HuH-7 (cell line): ENCODE results near the gene HOXA7.
A peak's percentile ranks its signal among the peaks of the same experiment; 100 is the strongest.

Source experiments
- DNase-seq: peaks from one replicate; pipeline ENCODE4 v3.0.0; 2011; ENCODE audit warnings: low spot score

The HOXA7 gene

GRCh38 chr7:27147199-27148030 lies 9.1 kb downstream of the HOXA7 start, which contains the start of gene HOXA6:
HOXA6 (minus strand) TSS chr7:27147774; CDS start chr7:27147749, 25 bp downstream.
- DNase-seq = no peak

DNA sequence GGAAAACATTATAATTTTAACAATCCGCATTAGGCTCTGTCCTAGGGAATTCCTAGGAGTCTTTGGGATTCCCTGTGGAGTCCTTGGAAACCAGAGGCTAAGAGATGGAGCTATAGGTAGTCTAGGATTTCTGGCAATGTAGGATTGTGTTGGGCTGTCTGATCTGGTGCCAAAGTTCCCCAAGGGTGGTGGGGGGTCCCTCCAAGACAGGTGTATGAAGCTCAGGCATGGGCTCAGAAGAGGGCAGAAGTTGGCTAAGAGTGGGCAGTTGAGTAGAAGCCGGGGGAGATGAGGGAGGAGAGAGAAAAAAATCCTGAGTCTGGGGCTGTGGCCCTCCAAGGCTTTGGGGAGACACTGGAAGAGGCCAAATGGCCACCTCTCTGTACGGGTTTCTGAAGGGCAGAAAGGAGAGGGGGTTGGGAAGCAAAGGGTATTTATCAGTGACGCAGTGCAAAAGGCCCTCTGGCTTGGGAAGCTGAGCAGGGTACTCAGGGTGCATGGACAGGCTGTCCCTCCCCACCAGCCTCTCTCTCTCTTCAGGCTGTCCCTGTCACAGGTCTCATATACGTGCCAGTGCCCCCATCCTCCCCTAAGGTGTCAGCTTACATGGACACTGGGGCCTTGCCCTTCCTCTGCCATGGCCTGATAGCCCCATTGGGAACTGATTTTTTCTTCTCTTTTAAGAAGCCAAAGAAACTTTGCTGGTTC lies 9.8 kb downstream of the HOXA7 start:
- DNase-seq = no peak

DNA sequence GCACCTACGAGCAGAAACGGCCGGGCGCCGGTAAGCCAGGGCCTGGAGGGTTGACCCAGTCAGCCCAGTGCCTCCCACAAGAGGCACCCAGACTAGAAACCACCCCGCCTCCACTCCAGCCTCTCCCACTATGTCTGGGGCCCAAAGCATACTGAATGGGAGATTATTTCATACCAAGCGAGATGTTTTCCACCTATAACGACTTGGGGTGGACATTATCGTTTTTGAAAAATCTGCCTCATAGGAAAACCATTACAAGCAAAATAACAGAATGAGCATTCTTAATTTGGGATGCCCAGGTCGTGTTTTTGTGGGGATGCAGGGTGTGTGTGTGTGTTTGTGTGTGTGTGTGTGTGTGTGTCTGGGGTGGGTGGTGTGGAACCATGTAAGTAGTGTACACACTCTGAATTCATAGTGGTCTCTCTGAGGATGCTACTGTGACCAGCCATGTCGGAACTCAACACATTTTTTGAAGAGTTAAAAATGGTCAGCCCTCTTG lies 10.5 kb downstream of the HOXA7 start:
- DNase-seq = no peak

GRCh38 chr7:27145165-27145913 lies 11.1 kb downstream of the HOXA7 start:
- DNase-seq = no peak

GRCh38 chr7:27144781-27145164 lies 11.7 kb downstream of the HOXA7 start:
- no peak for DNase-seq

- no peak for DNase-seq
Measured at GRCh38 chr7:27143950-27144780, 12.3 kb downstream of the HOXA7 start.

GRCh38 chr7:27143023-27143949 lies 13.2 kb downstream of the HOXA7 start, which contains the start of gene HOXA5:
HOXA5 (minus strand) TSS chr7:27143681; CDS start chr7:27143607, 74 bp downstream.
- peak; percentile 99 for DNase-seq

DNA sequence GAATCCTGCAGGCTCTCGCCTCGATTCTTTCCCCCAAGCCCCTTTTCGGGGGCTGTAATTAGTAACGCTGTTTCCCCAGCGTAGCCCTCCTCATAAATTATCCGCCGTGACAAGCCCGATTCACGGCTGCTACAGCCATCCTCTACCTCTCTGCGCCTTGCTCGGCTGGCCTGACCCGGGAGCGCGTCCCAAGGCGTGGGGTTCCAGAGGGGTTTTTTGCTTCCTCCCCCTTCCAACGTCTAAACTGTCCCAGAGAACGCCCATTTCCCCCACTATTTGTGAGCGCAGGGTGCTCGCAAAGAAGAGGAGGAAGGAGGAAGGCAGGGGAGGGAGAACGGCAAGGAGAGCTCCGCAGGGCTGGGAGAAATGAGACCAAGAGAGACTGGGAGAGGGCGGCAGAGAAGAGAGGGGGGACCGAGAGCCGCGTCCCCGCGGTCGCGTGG lies 13.9 kb downstream of the HOXA7 start:
- no peak for DNase-seq

DNA sequence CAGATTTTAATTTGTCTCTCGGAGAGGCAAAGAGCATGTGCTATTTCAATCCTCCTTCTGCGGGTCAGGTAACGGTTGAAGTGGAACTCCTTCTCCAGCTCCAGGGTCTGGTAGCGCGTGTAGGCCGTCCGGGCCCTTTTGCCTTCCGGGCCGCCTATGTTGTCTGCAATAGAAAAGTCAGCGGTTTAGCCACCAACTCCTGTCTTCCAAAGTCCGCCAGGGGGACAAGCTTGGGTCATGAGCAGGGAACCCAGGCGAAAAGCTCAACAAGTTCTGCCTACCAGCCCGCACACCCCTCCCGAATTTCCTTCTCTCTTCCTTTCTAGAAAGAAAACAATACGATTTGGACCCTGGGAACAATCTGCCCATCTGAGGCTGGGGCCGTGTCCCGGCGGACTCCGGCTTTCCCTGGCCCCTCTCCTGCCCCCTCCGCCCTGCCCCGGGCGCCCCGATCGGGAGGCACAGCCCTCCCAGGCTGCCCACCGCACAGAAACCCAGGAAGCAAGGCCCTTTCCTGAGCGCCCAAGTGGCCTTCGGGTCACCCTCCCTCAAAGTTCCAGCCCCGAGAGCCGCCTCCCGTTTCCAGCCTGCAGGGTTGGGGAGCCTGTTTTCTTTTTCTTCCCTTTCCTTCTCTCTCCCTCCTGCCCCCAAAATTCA lies 14.4 kb downstream of the HOXA7 start:
- peak; percentile 91 for DNase-seq

DNA sequence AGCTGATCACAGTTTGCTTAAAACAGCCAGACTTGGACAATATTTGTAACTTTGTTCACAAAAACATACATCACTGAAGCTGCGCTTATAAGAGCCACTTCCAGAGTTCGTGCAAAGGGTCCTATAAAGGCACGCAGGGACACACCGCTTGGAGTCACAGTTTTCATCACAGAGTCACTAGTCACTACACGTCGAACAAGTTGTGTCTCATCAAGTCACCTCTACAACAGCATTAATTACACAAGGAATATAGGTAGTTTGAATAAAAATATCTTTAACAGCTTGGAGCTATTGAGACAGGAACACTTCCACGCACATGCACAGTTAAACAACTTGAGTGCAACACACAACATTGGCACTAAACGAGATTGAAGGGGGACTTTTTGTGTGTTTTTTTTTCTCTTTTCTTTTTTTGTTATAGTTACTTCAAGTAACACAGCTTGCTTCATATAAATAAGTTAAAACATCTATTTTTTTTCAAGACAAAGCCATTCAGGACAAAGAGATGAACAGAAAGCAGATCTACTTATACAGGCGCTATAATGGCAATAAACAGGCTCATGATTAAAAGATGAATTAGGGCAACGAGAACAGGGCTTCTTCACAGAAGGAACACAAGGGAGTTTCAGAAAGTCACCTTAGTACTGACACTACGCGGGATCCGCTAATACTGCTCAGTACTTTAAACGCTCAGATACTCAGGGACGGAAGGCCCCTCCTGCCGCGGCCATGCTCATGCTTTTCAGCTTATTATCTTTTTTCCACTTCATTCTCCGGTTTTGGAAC lies 15.1 kb downstream of the HOXA7 start:
- no peak for DNase-seq

DNA sequence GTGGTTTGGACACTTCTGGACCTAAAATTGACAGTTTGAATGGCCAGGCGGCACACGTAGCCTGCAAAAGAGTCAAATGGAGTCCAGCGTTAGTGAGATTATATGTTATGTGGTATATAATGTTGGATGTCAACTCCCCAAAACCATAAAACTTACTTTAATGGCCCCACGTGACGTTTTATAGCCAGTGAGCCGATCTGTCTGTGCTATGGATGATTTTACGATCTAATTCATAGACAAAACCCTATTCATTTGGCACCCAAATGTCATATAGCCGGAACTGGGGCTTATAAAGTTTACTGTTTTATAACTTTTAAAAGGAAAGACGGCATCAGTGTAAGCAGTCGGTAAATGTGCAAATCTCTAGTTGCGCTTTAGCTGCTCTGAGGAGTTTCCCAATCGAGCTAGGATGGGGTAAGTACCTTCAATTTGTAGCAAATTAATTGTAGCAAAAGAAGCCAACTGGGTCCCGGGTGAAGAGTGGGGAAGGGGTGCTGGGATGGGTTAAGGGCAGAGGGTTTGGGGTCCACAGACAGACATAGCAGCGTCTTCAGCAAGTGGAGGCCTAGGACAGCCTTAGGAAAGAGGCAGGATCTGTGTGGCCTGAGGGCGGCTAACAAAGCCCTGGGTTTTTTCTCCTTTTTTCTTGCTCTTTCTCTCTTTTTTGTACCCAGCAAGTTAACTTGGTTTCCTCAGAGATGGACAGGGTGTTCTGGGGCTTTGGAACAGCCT lies 16.2 kb downstream of the HOXA7 start:
- peak; percentile 70 for DNase-seq

- no peak for DNase-seq
Measured at GRCh38 chr7:27139334-27140125, 16.9 kb downstream of the HOXA7 start.

DNA sequence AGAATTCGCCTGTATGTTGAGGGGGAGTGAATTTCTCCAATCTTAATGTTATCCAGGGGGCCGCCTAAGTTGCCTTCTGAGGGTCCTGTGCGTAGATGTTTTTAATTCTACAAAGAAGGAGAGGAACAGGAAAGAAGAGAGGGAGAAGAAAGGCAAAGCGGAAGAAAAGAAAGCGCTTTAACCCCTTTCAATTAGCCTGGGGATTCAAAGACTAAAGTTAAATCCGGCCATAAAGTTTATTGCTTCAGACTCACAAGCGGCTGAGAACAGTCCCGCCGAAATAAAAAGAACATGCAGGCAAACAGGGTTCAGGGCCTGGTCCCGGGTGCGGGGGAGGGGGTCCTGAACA lies 17.5 kb downstream of the HOXA7 start:
- DNase-seq = no peak

- DNase-seq = no peak
Measured at GRCh38 chr7:27138472-27138871, 18.0 kb downstream of the HOXA7 start.

GRCh38 chr7:27137640-27138315 lies 18.7 kb downstream of the HOXA7 start:
- DNase-seq = no peak

GRCh38 chr7:27134392-27134791 lies 22.1 kb downstream of the HOXA7 start:
- no peak for DNase-seq
